SU-DHL-6 (cell line): ENCODE results near the gene CBFA2T3.

ENCODE experiments used
- EZH2phosphoT487 ChIP-seq: fragments of 200-600 bp; sonication (generic), shearing (Covaris generic); conservative IDR thresholded peaks from 2 replicates; pipeline ENCODE4 v1.6.1; 2018; ENCODE audit warnings: mild to moderate bottlenecking, antibody characterized with exemption, low read length, moderate library complexity, mixed read lengths
- TF ChIP-seq, protein P1 (sequence below): fragments of 200-600 bp; sonication (generic); IDR thresholded peaks from one replicate; pipeline ENCODE4 v1.5.1; 2017; ENCODE audit warnings: antibody characterized with exemption, mild to moderate bottlenecking, low read length, moderate library complexity; ENCODE audit not compliant: insufficient read depth, poor library complexity, severe bottlenecking

DNA sequence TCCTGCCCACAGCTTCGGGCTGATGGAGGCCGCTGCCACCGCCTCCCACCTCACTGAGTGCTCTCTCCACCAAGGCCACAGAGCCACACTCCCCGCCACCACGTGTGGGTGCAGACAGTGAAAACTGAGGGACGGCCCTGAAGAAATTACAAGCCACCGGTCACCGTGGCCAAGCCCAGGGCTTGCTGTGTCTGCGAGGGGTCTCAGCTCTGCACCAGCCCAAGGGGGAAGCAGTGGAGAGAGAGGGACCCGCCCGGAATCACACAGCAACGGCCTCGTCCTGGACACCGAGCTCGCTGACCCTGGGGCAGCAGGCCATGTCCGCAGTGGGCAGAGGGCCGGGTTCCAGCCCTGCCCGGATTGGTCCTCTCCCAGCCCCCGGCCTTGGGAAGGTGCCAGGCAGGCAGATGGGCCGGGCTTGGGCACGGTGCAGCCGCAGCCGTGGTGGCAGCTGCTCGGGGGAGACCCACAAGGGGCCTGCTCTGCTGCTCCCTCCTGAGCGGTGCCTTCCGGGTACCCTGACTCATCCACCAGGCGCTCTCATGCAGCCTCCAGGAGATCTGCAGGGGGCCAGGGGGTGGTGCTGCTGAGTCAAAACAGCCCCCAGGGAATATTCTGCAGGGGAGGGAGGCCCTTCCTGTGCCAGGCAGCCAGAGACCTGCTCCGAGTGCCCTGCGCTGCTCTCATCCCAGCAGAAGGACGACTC lies 52.0 kb downstream of the CBFA2T3 start:
- TF ChIP-seq, protein P1, sequence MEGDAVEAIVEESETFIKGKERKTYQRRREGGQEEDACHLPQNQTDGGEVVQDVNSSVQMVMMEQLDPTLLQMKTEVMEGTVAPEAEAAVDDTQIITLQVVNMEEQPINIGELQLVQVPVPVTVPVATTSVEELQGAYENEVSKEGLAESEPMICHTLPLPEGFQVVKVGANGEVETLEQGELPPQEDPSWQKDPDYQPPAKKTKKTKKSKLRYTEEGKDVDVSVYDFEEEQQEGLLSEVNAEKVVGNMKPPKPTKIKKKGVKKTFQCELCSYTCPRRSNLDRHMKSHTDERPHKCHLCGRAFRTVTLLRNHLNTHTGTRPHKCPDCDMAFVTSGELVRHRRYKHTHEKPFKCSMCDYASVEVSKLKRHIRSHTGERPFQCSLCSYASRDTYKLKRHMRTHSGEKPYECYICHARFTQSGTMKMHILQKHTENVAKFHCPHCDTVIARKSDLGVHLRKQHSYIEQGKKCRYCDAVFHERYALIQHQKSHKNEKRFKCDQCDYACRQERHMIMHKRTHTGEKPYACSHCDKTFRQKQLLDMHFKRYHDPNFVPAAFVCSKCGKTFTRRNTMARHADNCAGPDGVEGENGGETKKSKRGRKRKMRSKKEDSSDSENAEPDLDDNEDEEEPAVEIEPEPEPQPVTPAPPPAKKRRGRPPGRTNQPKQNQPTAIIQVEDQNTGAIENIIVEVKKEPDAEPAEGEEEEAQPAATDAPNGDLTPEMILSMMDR, result no peak
- TF ChIP-seq EZH2phosphoT487, result no peak
